Measurements from ENCODE around the gene RFTN2. TPM values are rescaled to one million over a fixed set of nuclear protein-coding genes. Genes with fewer than 3 reads are reported as not detected.

Gene RFTN2
- 14.5 and 18.6 TPM in 2 replicates for total RNA-seq

GRCh38 chr2:197675246-197675645 is at the start of gene RFTN2:
TSS of gene RFTN2 (minus strand) at chr2:197675587. CDS start at chr2:197675458, 129 bp downstream.
- DNase-seq (ENCODE audit: insufficient read length, low spot score, missing footprints): no peak
- TF ChIP-seq CTCF (IDR thresholded peaks at IDR 0.05; ENCODE audit: extremely low read depth, low read depth, low read length): no peak

GRCh38 chr2:197717863-197718262 is 42.5 kb upstream of the RFTN2 start:
- Histone ChIP-seq H3K27me3 (ENCODE audit: insufficient read depth, low read length) (no peaks in the 10 kb centered on the region), H3K27ac (ENCODE audit: low read depth, low read length) (no peak overlapping the region), H3K4me1 (ENCODE audit: insufficient read depth, low read length) (no peaks in the 10 kb centered on the region), H3K4me2 (ENCODE audit: insufficient read depth, low read length) (no peak overlapping the region), H3K9me3 (ENCODE audit: low read depth, low read length) (no peaks in the 10 kb centered on the region), H2AFZ (ENCODE audit: low read length) (no peak overlapping the region), H3K79me2 (ENCODE audit: insufficient read depth, low read length) (no peaks in the 10 kb centered on the region), H4K20me1 (ENCODE audit: insufficient read depth, low read length) (no peaks in the 10 kb centered on the region), H3K36me3 (ENCODE audit: insufficient read depth, low read length) (no peaks in the 10 kb centered on the region), H3K4me3 (ENCODE audit: insufficient read depth, low read length) (no peak overlapping the region)
- DNase-seq (ENCODE audit: insufficient read length, low spot score, missing footprints): no peak
- TF ChIP-seq CTCF (IDR thresholded peaks at IDR 0.05; ENCODE audit: extremely low read depth, low read depth, low read length): no peak

More at GRCh38 chr2:197675246-197675645, at the start of gene RFTN2:
- H3K79me2 ChIP-seq (ENCODE audit: insufficient read depth, low read length): no peaks in the 10 kb centered on the region
- H3K4me1 ChIP-seq (ENCODE audit: insufficient read depth, low read length): peaks cover 3% of the 10 kb centered on the region
- peak within 1 kb of the TSS; percentile 84 for H3K27ac ChIP-seq (ENCODE audit: low read depth, low read length)
- no peaks in the 10 kb centered on the region for H3K36me3 ChIP-seq (ENCODE audit: insufficient read depth, low read length)
- peak within 1 kb of the TSS; percentile 81 for H3K4me3 ChIP-seq (ENCODE audit: insufficient read depth, low read length)
- no peaks in the 10 kb centered on the region for H3K9me3 ChIP-seq (ENCODE audit: low read depth, low read length)
- no peaks in the 10 kb centered on the region for H4K20me1 ChIP-seq (ENCODE audit: insufficient read depth, low read length)
- peak within 1 kb of the TSS; percentile 96 for H2AFZ ChIP-seq (ENCODE audit: low read length)
- peak within 1 kb of the TSS; percentile 95 for H3K4me2 ChIP-seq (ENCODE audit: insufficient read depth, low read length)
- no peaks in the 10 kb centered on the region for H3K27me3 ChIP-seq (ENCODE audit: insufficient read depth, low read length)

- Histone ChIP-seq H3K4me1 (ENCODE audit: insufficient read depth, low read length) (peaks cover 7% of the 10 kb centered on the region), H3K4me2 (ENCODE audit: insufficient read depth, low read length) (no peak overlapping the region), H2AFZ (ENCODE audit: low read length) (no peak overlapping the region), H3K36me3 (ENCODE audit: insufficient read depth, low read length) (peaks cover 10% of the 10 kb centered on the region), H3K79me2 (ENCODE audit: insufficient read depth, low read length) (peaks cover 22% of the 10 kb centered on the region), H4K20me1 (ENCODE audit: insufficient read depth, low read length) (peaks cover 8% of the 10 kb centered on the region), H3K4me3 (ENCODE audit: insufficient read depth, low read length) (no peak overlapping the region), H3K27me3 (ENCODE audit: insufficient read depth, low read length) (no peaks in the 10 kb centered on the region), H3K27ac (ENCODE audit: low read depth, low read length) (no peak overlapping the region), H3K9me3 (ENCODE audit: low read depth, low read length) (no peaks in the 10 kb centered on the region)
- no peak for TF ChIP-seq CTCF (IDR thresholded peaks at IDR 0.05; ENCODE audit: extremely low read depth, low read depth, low read length)
- no peak for DNase-seq (ENCODE audit: insufficient read length, low spot score, missing footprints)
These were observed 37.9 kb upstream of the RFTN2 start for GRCh38 chr2:197713271-197713670.

GRCh38 chr2:197711578-197711977 is 36.2 kb upstream of the RFTN2 start:
- Histone ChIP-seq H3K4me1 (ENCODE audit: insufficient read depth, low read length) (peaks cover 24% of the 10 kb centered on the region), H3K9me3 (ENCODE audit: low read depth, low read length) (no peaks in the 10 kb centered on the region), H3K79me2 (ENCODE audit: insufficient read depth, low read length) (peaks cover 31% of the 10 kb centered on the region), H3K27ac (ENCODE audit: low read depth, low read length) (no peak overlapping the region), H3K27me3 (ENCODE audit: insufficient read depth, low read length) (no peaks in the 10 kb centered on the region), H4K20me1 (ENCODE audit: insufficient read depth, low read length) (peaks cover 17% of the 10 kb centered on the region), H3K4me2 (ENCODE audit: insufficient read depth, low read length) (no peak overlapping the region), H3K36me3 (ENCODE audit: insufficient read depth, low read length) (peaks cover 10% of the 10 kb centered on the region), H2AFZ (ENCODE audit: low read length) (no peak overlapping the region), H3K4me3 (ENCODE audit: insufficient read depth, low read length) (no peak overlapping the region)
- no peak for TF ChIP-seq CTCF (IDR thresholded peaks at IDR 0.05; ENCODE audit: extremely low read depth, low read depth, low read length)
- peak; percentile 63 for DNase-seq (ENCODE audit: insufficient read length, low spot score, missing footprints)

Data from osteoblast (primary cell).